Smooth muscle cell (in vitro differentiated cells): ENCODE data around the gene EVC. TPM values are rescaled to one million over a fixed set of nuclear protein-coding genes. Genes with fewer than 3 reads are reported as not detected.

Source experiments
- DNase-seq: peaks from one replicate; lab custom pipeline; 2025; ENCODE audit not compliant: unreplicated experiment; lab: John Stamatoyannopoulos, UW
- H2AFZ ChIP-seq: fragments of 200-600 bp; sonication (generic); 2 replicates; pipeline ENCODE4 v1.6.0; 2016; ENCODE audit warnings: antibody characterized with exemption, low read depth, mild to moderate bottlenecking
- H3F3A ChIP-seq: fragments of 200-600 bp; sonication (generic); 2 replicates; pipeline ENCODE4 v1.6.0; 2017; ENCODE audit warnings: antibody characterized with exemption, low read depth
- H3K27ac ChIP-seq: fragments of 200-600 bp; sonication (generic); 2 replicates; pipeline ENCODE4 v1.5.1; 2016; ENCODE audit warnings: low read depth, mild to moderate bottlenecking
- H3K27me3 ChIP-seq: fragments of 200-600 bp; sonication (generic); 2 replicates; pipeline ENCODE4 v1.6.1; 2016; ENCODE audit warnings: low read depth, mild to moderate bottlenecking
- H3K36me3 ChIP-seq: fragments of 200-600 bp; sonication (generic); 2 replicates; pipeline ENCODE4 v1.5.1; 2016; ENCODE audit warnings: low read depth
- H3K4me1 ChIP-seq: fragments of 200-600 bp; sonication (generic); 2 replicates; pipeline ENCODE4 v1.5.1; 2016; ENCODE audit warnings: low read depth
- H3K4me2 ChIP-seq: fragments of 200-600 bp; sonication (generic); 2 replicates; pipeline ENCODE4 v1.6.0; 2016; ENCODE audit warnings: mild to moderate bottlenecking
- H3K4me3 ChIP-seq: fragments of 200-600 bp; sonication (generic); 2 replicates; pipeline ENCODE4 v1.5.1; 2016; ENCODE audit warnings: mild to moderate bottlenecking
- H3K79me2 ChIP-seq: fragments of 200-600 bp; sonication (generic); 2 replicates; pipeline ENCODE4 v1.6.0; 2016; ENCODE audit warnings: low read depth, mild to moderate bottlenecking
- H3K9ac ChIP-seq: fragments of 200-600 bp; sonication (generic); 2 replicates; pipeline ENCODE4 v1.6.0; 2016; ENCODE audit warnings: low read depth
- H3K9me3 ChIP-seq: fragments of 200-600 bp; sonication (generic); replicated peaks from 2 replicates; pipeline ENCODE4 v1.5.1; 2016; ENCODE audit warnings: low read depth
- H4K20me1 ChIP-seq: fragments of 200-600 bp; sonication (generic); 2 replicates; pipeline ENCODE4 v1.6.0; 2016; ENCODE audit warnings: low read depth
- CTCF ChIP-seq: fragments of 200-600 bp; sonication (generic); IDR thresholded peaks from 2 replicates; pipeline ENCODE4 v1.5.1; 2017; ENCODE audit warnings: borderline replicate concordance, mild to moderate bottlenecking, antibody characterized with exemption; ENCODE audit not compliant: insufficient read depth, poor library complexity, severe bottlenecking
- WGBS: methylation state at CpG from one replicate; pipeline ENCODE4 v1.1.7; 2016; ENCODE audit warnings: low lambda C conversion rate; 5-methylcytosine and 5-hydroxymethylcytosine counted together
- polyA plus RNA-seq: library from polyadenylated mRNA; unstranded; fragments of >200 nt; fragmentation: Nextera tagmentation; extraction: Ambion mirVana; gene quantifications from 2 replicates; pipeline ENCODE4 v1.2.1, GENCODE V29; 2016
- total RNA-seq: library from RNA; depleted of rRNA; stranded (reverse); fragments of >200 nt; gene quantifications from 2 replicates; pipeline ENCODE4 v1.2.3, GENCODE V29; 2014

Gene EVC
- total and polyA plus RNA-seq, 2 experiments from 2014 or later: 7.5 to 15.5 TPM

GRCh38 chr4:5781691-5782090 is 70.7 kb downstream of the EVC start:
- Histone ChIP-seq H3K27ac (peak overlapping the region; percentile 54), H3K9ac (no peak overlapping the region), H3K4me2 (no peak overlapping the region), H4K20me1 (no peaks in the 10 kb centered on the region), H3K9me3 (peaks cover 8% of the 10 kb centered on the region), H3K36me3 (peaks cover 6% of the 10 kb centered on the region), H3K4me3 (no peak overlapping the region), H3F3A (no peaks in the 10 kb centered on the region), H3K27me3 (no peaks in the 10 kb centered on the region), H3K79me2 (peaks cover 6% of the 10 kb centered on the region), H3K4me1 (no peaks in the 10 kb centered on the region), H2AFZ (no peak overlapping the region)
- TF ChIP-seq CTCF: no peak
- WGBS: 100% methylated on average over 3 of the region's 3 CpGs
- no peak for DNase-seq

GRCh38 chr4:5782829-5783476 is 72.0 kb downstream of the EVC start:
- no peak overlapping the region for H3K27ac ChIP-seq
- DNase-seq: no peak
- H3K4me3 ChIP-seq: no peak overlapping the region
- no peaks in the 10 kb centered on the region for H3K9me3 ChIP-seq
- H3K79me2 ChIP-seq: no peaks in the 10 kb centered on the region
- H3F3A ChIP-seq: no peaks in the 10 kb centered on the region
- peaks cover 7% of the 10 kb centered on the region for H3K36me3 ChIP-seq
- no peak for TF ChIP-seq CTCF
- no peaks in the 10 kb centered on the region for H3K27me3 ChIP-seq
- 100% methylated on average over 6 of the region's 6 CpGs for WGBS
- H3K4me2 ChIP-seq: no peak overlapping the region
- no peaks in the 10 kb centered on the region for H4K20me1 ChIP-seq
- H2AFZ ChIP-seq: no peak overlapping the region
- no peaks in the 10 kb centered on the region for H3K4me1 ChIP-seq
- no peak overlapping the region for H3K9ac ChIP-seq

GRCh38 chr4:5783486-5783885 is 72.5 kb downstream of the EVC start:
- no peak for TF ChIP-seq CTCF
- no peak for DNase-seq
- H4K20me1 ChIP-seq: no peaks in the 10 kb centered on the region
- no peak overlapping the region for H3K9ac ChIP-seq
- peaks cover 7% of the 10 kb centered on the region for H3K36me3 ChIP-seq
- no peaks in the 10 kb centered on the region for H3F3A ChIP-seq
- no peak overlapping the region for H3K4me3 ChIP-seq
- H3K79me2 ChIP-seq: no peaks in the 10 kb centered on the region
- WGBS: 95% methylated on average over 13 of the region's 14 CpGs
- H3K4me2 ChIP-seq: no peak overlapping the region
- no peaks in the 10 kb centered on the region for H3K4me1 ChIP-seq
- no peak overlapping the region for H3K27ac ChIP-seq
- no peaks in the 10 kb centered on the region for H3K27me3 ChIP-seq
- no peaks in the 10 kb centered on the region for H3K9me3 ChIP-seq
- no peak overlapping the region for H2AFZ ChIP-seq

GRCh38 chr4:5784021-5784420 is 73.0 kb downstream of the EVC start:
- no peak overlapping the region for H3K4me2 ChIP-seq
- no peaks in the 10 kb centered on the region for H3K27me3 ChIP-seq
- H3F3A ChIP-seq: no peaks in the 10 kb centered on the region
- no peaks in the 10 kb centered on the region for H3K4me1 ChIP-seq
- no peaks in the 10 kb centered on the region for H3K79me2 ChIP-seq
- no peak overlapping the region for H3K27ac ChIP-seq
- no peaks in the 10 kb centered on the region for H3K9me3 ChIP-seq
- H3K4me3 ChIP-seq: no peak overlapping the region
- H3K9ac ChIP-seq: no peak overlapping the region
- 96% methylated on average over 6 of the region's 6 CpGs for WGBS
- no peak for TF ChIP-seq CTCF
- peaks cover 7% of the 10 kb centered on the region for H3K36me3 ChIP-seq
- H4K20me1 ChIP-seq: no peaks in the 10 kb centered on the region
- no peak overlapping the region for H2AFZ ChIP-seq
- no peak for DNase-seq
